HL-60/S4 treated with retinoic acid at 250 ng/mL for 4 days and 3 days (cell line): ENCODE measurements around the gene LARP4B.
"Not testable (repeated sequence)": the region's sequence is repeated elsewhere in the genome, so short reads cannot be mapped to it uniquely, and the experiment has no call there.

ENCODE experiments used
- in situ Hi-C: fragments of 300-500 bp; cut with MboI; formaldehyde crosslinking; loops from 2 replicates; pipeline ENCODE4 v1.7.0; 2022; ENCODE audit warnings: low sequenced_read_pairs

Gene LARP4B

GRCh38 chr10:773562-774161 is 157.8 kb downstream of the LARP4B start:
- in situ Hi-C loops = no loop called here

- in situ Hi-C loops = no loop called here
These were observed 159.3 kb downstream of the LARP4B start for GRCh38 chr10:772227-772637.

- in situ Hi-C loops = no loop called here
These were observed 159.9 kb downstream of the LARP4B start for GRCh38 chr10:771647-772046.

- in situ Hi-C loops = no loop called here
These were observed 160.5 kb downstream of the LARP4B start for GRCh38 chr10:770975-771374.

GRCh38 chr10:770048-770712 is 161.3 kb downstream of the LARP4B start:
- in situ Hi-C loops = not testable (repeated sequence)

- in situ Hi-C loops = no loop called here
These were observed 163.7 kb downstream of the LARP4B start for GRCh38 chr10:767794-768193.

- in situ Hi-C loops = no loop called here
These were observed 164.3 kb downstream of the LARP4B start for GRCh38 chr10:767211-767610.

GRCh38 chr10:761376-761775 is 170.1 kb downstream of the LARP4B start:
- in situ Hi-C loops = no loop called here

- in situ Hi-C loops = no loop called here
These were observed 170.9 kb downstream of the LARP4B start for GRCh38 chr10:760622-761021.

GRCh38 chr10:759898-760477 is 171.5 kb downstream of the LARP4B start:
- in situ Hi-C loops = no loop called here
